SU-DHL-6 (cell line): ENCODE data around the gene UTP4.

Experiments used
- H2AFZ ChIP-seq: fragments of 200-600 bp; sonication (generic); 2 replicates; pipeline ENCODE4 v1.6.1; 2014; ENCODE audit warnings: low read depth, mild to moderate bottlenecking, moderate library complexity, mixed read lengths, antibody characterized with exemption, low read length; ENCODE audit not compliant: severe bottlenecking
- H3F3A ChIP-seq: fragments of 200-600 bp; shearing (Covaris generic); 2 replicates; pipeline ENCODE4 v1.6.0; 2016; ENCODE audit warnings: antibody characterized with exemption, mild to moderate bottlenecking; ENCODE audit not compliant: insufficient read depth
- H3K27ac ChIP-seq: fragments of 200-600 bp; sonication (generic); 2 replicates; pipeline ENCODE4 v1.5.1; 2016; ENCODE audit warnings: low read depth, mild to moderate bottlenecking, low read length, moderate library complexity, mixed read lengths
- H3K27me3 ChIP-seq: fragments of 200-600 bp; sonication (generic), shearing (Covaris generic); 2 replicates; pipeline ENCODE4 v1.6.0; 2014; ENCODE audit warnings: mild to moderate bottlenecking, low read length
- H3K36me3 ChIP-seq: fragments of 200-600 bp; sonication (generic); 2 replicates; pipeline ENCODE4 v1.6.1; 2014; ENCODE audit warnings: mild to moderate bottlenecking, low read length, mixed read lengths
- H3K4me2 ChIP-seq: fragments of 300-600, 200-600 bp; shearing (Covaris generic), sonication (generic); 2 replicates; pipeline ENCODE4 v1.6.0; 2014; ENCODE audit warnings: low read length, low read depth, mild to moderate bottlenecking; ENCODE audit not compliant: poor library complexity, severe bottlenecking
- H3K4me3 ChIP-seq: fragments of 200-600 bp; sonication (generic); 2 replicates; pipeline ENCODE4 v1.5.1; 2014; ENCODE audit warnings: antibody characterized with exemption, low read length, mild to moderate bottlenecking, mixed read lengths; ENCODE audit not compliant: insufficient read depth, poor library complexity, severe bottlenecking
- H3K79me2 ChIP-seq: fragments of 200-600 bp; sonication (generic); 2 replicates; pipeline ENCODE4 v1.6.1; 2014; ENCODE audit warnings: mild to moderate bottlenecking, low read length, moderate library complexity; ENCODE audit not compliant: insufficient read depth
- H3K9ac ChIP-seq: fragments of 200-600 bp; sonication (generic); 2 replicates; pipeline ENCODE4 v1.7.0; 2014; ENCODE audit warnings: mild to moderate bottlenecking, low read length
- H3K9me2 ChIP-seq: fragments of 200-600 bp; sonication (generic); replicated peaks from 2 replicates; pipeline ENCODE4 v1.6.1; 2014; ENCODE audit warnings: low read length; ENCODE audit not compliant: insufficient read depth
- H3K9me3 ChIP-seq: fragments of 200-600 bp; sonication (generic); 2 replicates; pipeline ENCODE4 v1.6.1; 2014; ENCODE audit warnings: low read length, mixed read lengths; ENCODE audit not compliant: insufficient read depth
- H4K20me1 ChIP-seq: fragments of 200-600 bp; sonication (generic); 2 replicates; pipeline ENCODE4 v1.6.1; 2014; ENCODE audit warnings: low read depth, mild to moderate bottlenecking, antibody characterized with exemption, low read length, moderate library complexity, mixed read lengths
- CTCF ChIP-seq: fragments of 200-600 bp; sonication (generic); IDR thresholded peaks from one replicate; pipeline ENCODE4 v1.5.1; 2017; ENCODE audit warnings: antibody characterized with exemption, mild to moderate bottlenecking, low read length, moderate library complexity; ENCODE audit not compliant: insufficient read depth, poor library complexity, severe bottlenecking
- EZH2phosphoT487 ChIP-seq: fragments of 200-600 bp; sonication (generic), shearing (Covaris generic); conservative IDR thresholded peaks from 2 replicates; pipeline ENCODE4 v1.6.1; 2018; ENCODE audit warnings: mild to moderate bottlenecking, antibody characterized with exemption, low read length, moderate library complexity, mixed read lengths

Gene UTP4

GRCh38 chr16:69179328-69180010, 47.0 kb downstream of the UTP4 start:
- Histone ChIP-seq H4K20me1 (no peaks in the 10 kb centered on the region), H2AFZ (no peak overlapping the region), H3F3A (no peaks in the 10 kb centered on the region), H3K9me2 (no peaks in the 10 kb centered on the region), H3K4me3 (no peak overlapping the region), H3K9ac (no peak overlapping the region), H3K27me3 (no peaks in the 10 kb centered on the region), H3K4me2 (no peak overlapping the region), H3K36me3 (no peaks in the 10 kb centered on the region), H3K79me2 (no peaks in the 10 kb centered on the region), H3K27ac (no peak overlapping the region), H3K9me3 (no peaks in the 10 kb centered on the region)
- TF ChIP-seq CTCF (no peak), EZH2phosphoT487 (no peak)

- Histone ChIP-seq H3K9me2 (no peaks in the 10 kb centered on the region), H3K79me2 (no peaks in the 10 kb centered on the region), H3F3A (no peaks in the 10 kb centered on the region), H3K27ac (no peak overlapping the region), H3K36me3 (no peaks in the 10 kb centered on the region), H3K9ac (no peak overlapping the region), H3K4me3 (no peak overlapping the region), H4K20me1 (no peaks in the 10 kb centered on the region), H3K4me2 (no peak overlapping the region), H3K27me3 (no peaks in the 10 kb centered on the region), H2AFZ (no peak overlapping the region), H3K9me3 (no peaks in the 10 kb centered on the region)
- TF ChIP-seq CTCF, result no peak
- no peak for TF ChIP-seq EZH2phosphoT487
Observed at GRCh38 chr16:69180011-69180338, 47.5 kb downstream of the UTP4 start.

GRCh38 chr16:69182730-69183416, 50.4 kb downstream of the UTP4 start:
- TF ChIP-seq CTCF, result no peak
- no peak for TF ChIP-seq EZH2phosphoT487
- H3K4me2 ChIP-seq, result no peak overlapping the region
- H3K9me3 ChIP-seq, result no peaks in the 10 kb centered on the region
- H3K79me2 ChIP-seq, result 0 out of 2 replicates have a peak, but pooled peaks cover 2% of the 10 kb centered on the region
- peaks cover 11% of the 10 kb centered on the region for H3F3A ChIP-seq
- no peak overlapping the region for H2AFZ ChIP-seq
- no peak overlapping the region for H3K4me3 ChIP-seq
- H4K20me1 ChIP-seq, result no peaks in the 10 kb centered on the region
- no peaks in the 10 kb centered on the region for H3K27me3 ChIP-seq
- no peak overlapping the region for H3K27ac ChIP-seq
- H3K9ac ChIP-seq, result no peak overlapping the region
- H3K36me3 ChIP-seq, result no peaks in the 10 kb centered on the region
- no peaks in the 10 kb centered on the region for H3K9me2 ChIP-seq
